ENCODE measurements around the gene MPRIP. TPM values are rescaled to one million over a fixed set of nuclear protein-coding genes. Genes with fewer than 3 reads are reported as not detected.

Gene MPRIP
- total RNA-seq, 1 experiment from 2014 or later = 338 TPM

DNA sequence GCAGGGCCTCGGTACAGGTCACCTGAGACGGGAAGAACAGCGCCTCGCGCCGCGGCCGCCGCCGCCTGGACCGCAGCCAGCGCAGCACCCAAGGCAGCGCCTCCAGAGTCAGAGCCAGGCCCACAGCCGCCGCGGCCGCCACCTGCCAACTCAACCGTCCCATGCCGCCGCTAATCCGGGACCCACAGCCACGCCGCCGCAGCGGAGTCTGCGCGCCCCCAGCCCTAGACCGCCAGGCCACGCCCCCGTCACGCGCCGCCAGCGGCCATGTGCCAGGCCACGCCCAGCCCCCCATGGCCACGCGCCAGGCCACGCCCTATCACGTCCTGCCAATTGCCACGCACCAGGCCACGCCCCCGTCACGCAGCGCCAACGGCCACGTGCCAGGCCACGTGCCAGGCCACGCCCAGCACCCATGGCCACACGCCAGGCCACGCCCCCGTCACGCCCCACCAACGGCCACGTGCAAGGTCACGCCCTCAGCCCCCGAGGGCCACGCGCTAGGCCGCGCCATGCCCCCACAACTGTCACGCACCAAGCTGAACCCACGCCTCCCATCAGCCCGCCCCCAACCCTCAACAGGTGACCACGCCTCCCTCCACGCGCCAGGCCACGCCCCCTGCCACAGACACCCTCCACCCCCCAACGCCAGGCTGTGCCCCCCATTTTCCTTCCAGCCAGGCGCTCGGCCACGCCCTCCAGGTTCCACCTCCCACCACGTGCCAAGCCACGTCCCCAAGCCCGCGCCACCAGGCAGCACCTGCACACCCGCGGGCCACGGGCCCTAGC lies 164.1 kb downstream of the MPRIP start, which contains the start of gene PLD6:
TSS of gene PLD6 (minus strand) at position 210 of the 789 bp plus-strand sequence. CDS start at position 163, 47 bp downstream.
- H3K27ac Mint-ChIP-seq (ENCODE audit: unreplicated experiment) = peak within 1 kb of the TSS; percentile 79
- BruUV-seq (replicated peaks) = no TSS peak
- TF ChIP-seq, protein P1, sequence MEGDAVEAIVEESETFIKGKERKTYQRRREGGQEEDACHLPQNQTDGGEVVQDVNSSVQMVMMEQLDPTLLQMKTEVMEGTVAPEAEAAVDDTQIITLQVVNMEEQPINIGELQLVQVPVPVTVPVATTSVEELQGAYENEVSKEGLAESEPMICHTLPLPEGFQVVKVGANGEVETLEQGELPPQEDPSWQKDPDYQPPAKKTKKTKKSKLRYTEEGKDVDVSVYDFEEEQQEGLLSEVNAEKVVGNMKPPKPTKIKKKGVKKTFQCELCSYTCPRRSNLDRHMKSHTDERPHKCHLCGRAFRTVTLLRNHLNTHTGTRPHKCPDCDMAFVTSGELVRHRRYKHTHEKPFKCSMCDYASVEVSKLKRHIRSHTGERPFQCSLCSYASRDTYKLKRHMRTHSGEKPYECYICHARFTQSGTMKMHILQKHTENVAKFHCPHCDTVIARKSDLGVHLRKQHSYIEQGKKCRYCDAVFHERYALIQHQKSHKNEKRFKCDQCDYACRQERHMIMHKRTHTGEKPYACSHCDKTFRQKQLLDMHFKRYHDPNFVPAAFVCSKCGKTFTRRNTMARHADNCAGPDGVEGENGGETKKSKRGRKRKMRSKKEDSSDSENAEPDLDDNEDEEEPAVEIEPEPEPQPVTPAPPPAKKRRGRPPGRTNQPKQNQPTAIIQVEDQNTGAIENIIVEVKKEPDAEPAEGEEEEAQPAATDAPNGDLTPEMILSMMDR (IDR thresholded peaks at IDR 0.05; ENCODE audit: unreplicated experiment) = no peak
- intact Hi-C loops (cut with micrococcal nuclease; ENCODE audit: unreplicated experiment) = no loop called here
- peak; percentile 86 for DNase-seq
- H3K4me3 Mint-ChIP-seq (ENCODE audit: low read depth, unreplicated experiment) = peak within 1 kb of the TSS; percentile 70
- H3K27me3 Mint-ChIP-seq (ENCODE audit: unreplicated experiment) = no peaks in the 10 kb centered on the region
- CTCF ChIA-PET = interaction anchor here (1.3 kb wide), 1 partner anchor 209 kb away, joined by 5 read pairs; no protein-coding TSS in a partner anchor
- peaks cover 30% of the 10 kb centered on the region for H3K36me3 Mint-ChIP-seq (ENCODE audit: insufficient read depth, unreplicated experiment)
- no peaks in the 10 kb centered on the region for H3K9me3 Mint-ChIP-seq (ENCODE audit: low read depth, unreplicated experiment)
- H3K4me1 Mint-ChIP-seq (ENCODE audit: low read depth, unreplicated experiment) = no peaks in the 10 kb centered on the region

DNA sequence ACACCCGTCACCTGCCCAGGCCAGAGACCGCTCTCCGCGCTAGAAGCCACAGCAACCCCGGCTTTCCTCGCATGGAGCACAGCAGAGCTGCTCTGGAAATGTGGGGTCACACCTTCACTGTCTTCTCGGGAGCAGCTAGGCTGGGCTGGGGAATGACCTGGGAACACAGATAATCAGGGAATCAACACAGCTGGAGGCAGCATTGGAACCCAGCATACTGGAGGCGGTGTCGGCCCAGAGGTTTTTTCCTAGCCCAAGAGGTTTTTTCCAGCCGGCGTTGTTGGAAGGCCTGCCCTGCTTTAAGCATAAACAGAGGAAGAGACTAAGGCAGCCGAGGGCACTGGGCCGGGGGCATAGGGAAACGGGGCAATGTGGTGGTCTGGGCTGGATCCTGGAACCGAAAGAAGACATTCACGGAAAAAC lies 164.7 kb downstream of the MPRIP start:
- DNase-seq = no peak
- TF ChIP-seq, protein P1 (IDR thresholded peaks at IDR 0.05; ENCODE audit: unreplicated experiment) = no peak
- no peaks in the 10 kb centered on the region for H3K9me3 Mint-ChIP-seq (ENCODE audit: low read depth, unreplicated experiment)
- no peaks in the 10 kb centered on the region for H3K27me3 Mint-ChIP-seq (ENCODE audit: unreplicated experiment)
- CTCF ChIA-PET = no interaction called here
- no TSS peak for BruUV-seq (replicated peaks)
- peaks cover 30% of the 10 kb centered on the region for H3K36me3 Mint-ChIP-seq (ENCODE audit: insufficient read depth, unreplicated experiment)
- no peaks in the 10 kb centered on the region for H3K4me1 Mint-ChIP-seq (ENCODE audit: low read depth, unreplicated experiment)
- peak overlapping the region; percentile 79 for H3K27ac Mint-ChIP-seq (ENCODE audit: unreplicated experiment)
- peak overlapping the region; percentile 70 for H3K4me3 Mint-ChIP-seq (ENCODE audit: low read depth, unreplicated experiment)
- intact Hi-C loops (cut with micrococcal nuclease; ENCODE audit: unreplicated experiment) = no loop called here

DNA sequence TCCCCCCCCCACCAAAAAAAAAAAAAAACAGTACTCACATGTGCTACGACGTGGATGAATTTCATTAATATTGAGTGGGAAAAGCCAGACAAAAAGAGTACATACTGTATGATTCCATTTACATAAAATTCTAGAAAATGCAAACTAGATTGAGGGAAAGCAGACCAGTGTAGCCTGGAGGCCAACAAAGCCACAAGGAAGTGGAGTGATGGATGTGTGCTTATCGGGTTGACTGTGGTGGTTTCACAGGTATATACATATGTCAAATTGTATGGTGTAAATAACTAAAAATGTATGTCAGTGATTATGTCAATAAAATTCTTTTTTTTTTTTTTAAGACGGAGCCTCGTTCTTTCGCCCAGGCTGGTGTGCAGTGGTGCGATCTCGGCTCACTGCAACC lies 165.7 kb downstream of the MPRIP start:
- H3K27me3 Mint-ChIP-seq (ENCODE audit: unreplicated experiment) = no peaks in the 10 kb centered on the region
- no peak for DNase-seq
- intact Hi-C loops (cut with micrococcal nuclease; ENCODE audit: unreplicated experiment) = no loop called here
- CTCF ChIA-PET = no interaction called here
- TF ChIP-seq, protein P1 (IDR thresholded peaks at IDR 0.05; ENCODE audit: unreplicated experiment) = no peak
- peaks cover 30% of the 10 kb centered on the region for H3K36me3 Mint-ChIP-seq (ENCODE audit: insufficient read depth, unreplicated experiment)
- no peaks in the 10 kb centered on the region for H3K4me1 Mint-ChIP-seq (ENCODE audit: low read depth, unreplicated experiment)
- no peaks in the 10 kb centered on the region for H3K9me3 Mint-ChIP-seq (ENCODE audit: low read depth, unreplicated experiment)
- no peak overlapping the region for H3K4me3 Mint-ChIP-seq (ENCODE audit: low read depth, unreplicated experiment)
- no TSS peak for BruUV-seq (replicated peaks)
- H3K27ac Mint-ChIP-seq (ENCODE audit: unreplicated experiment) = no peak overlapping the region

DNA sequence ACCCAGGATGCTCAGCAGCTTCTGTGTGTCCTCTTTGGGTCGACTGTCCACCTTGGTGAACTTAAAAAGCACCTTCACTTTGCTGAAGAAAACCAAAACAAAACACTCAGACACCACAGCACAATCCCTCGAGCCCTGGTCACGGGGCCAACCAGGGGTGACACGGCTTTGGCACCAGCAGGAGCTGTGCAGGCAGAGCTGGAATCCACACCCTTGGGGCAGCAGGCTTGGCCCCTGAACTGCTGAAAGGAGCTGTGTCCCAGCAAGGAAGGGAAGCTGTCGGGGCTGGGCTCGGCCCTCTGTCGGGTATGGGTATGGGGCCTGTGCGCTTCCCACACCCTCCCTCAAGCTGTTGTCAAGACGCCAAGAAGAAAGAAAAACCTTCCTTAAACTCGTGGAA lies 171.5 kb downstream of the MPRIP start:
- no TSS peak for BruUV-seq (replicated peaks)
- no peaks in the 10 kb centered on the region for H3K9me3 Mint-ChIP-seq (ENCODE audit: low read depth, unreplicated experiment)
- no peak for DNase-seq
- H3K36me3 Mint-ChIP-seq (ENCODE audit: insufficient read depth, unreplicated experiment) = peaks cover 17% of the 10 kb centered on the region
- intact Hi-C loops (cut with micrococcal nuclease; ENCODE audit: unreplicated experiment) = no loop called here
- TF ChIP-seq, protein P1 (IDR thresholded peaks at IDR 0.05; ENCODE audit: unreplicated experiment) = no peak
- no peak overlapping the region for H3K27ac Mint-ChIP-seq (ENCODE audit: unreplicated experiment)
- no peak overlapping the region for H3K4me3 Mint-ChIP-seq (ENCODE audit: low read depth, unreplicated experiment)
- H3K27me3 Mint-ChIP-seq (ENCODE audit: unreplicated experiment) = no peaks in the 10 kb centered on the region
- no peaks in the 10 kb centered on the region for H3K4me1 Mint-ChIP-seq (ENCODE audit: low read depth, unreplicated experiment)
- CTCF ChIA-PET = no interaction called here

Data from Calu3 (cell line).